Liver (tissue), 9 donors: Measurements from ENCODE around the gene CUEDC1. TPM values are rescaled to one million over a fixed set of nuclear protein-coding genes. Genes with fewer than 3 reads are reported as not detected.

Source experiments
- DNase-seq: peaks from one replicate; pipeline ENCODE4 v3.0.0-alpha.2; 2017; ENCODE audit warnings: low spot score
- H3K27ac ChIP-seq, 2 donors: one replicate each; pipeline ENCODE4 v1.7.0; 2013; ENCODE audit warnings: inconsistent platforms in 2 of 2, low read length in 2 of 2, control low read depth in 1 of 2, low read depth in 1 of 2, mild to moderate bottlenecking in 1 of 2
- H3K27me3 ChIP-seq, 4 donors: one replicate each; pipeline versions ENCODE4 v1.6.1 to v1.7.0; 2013; ENCODE audit warnings: low read length in 3 of 4, inconsistent platforms in 1 of 4, mild to moderate bottlenecking in 1 of 4, moderate library complexity in 1 of 4; ENCODE audit not compliant: control insufficient read depth in 4 of 4, insufficient read depth in 4 of 4
- H3K36me3 ChIP-seq, 4 donors: one replicate each; pipeline versions ENCODE4 v1.6.1 to v1.7.0; 2013; ENCODE audit warnings: low read length in 3 of 4, mild to moderate bottlenecking in 3 of 4, low read depth in 1 of 4, moderate library complexity in 1 of 4; ENCODE audit not compliant: control insufficient read depth in 4 of 4, insufficient read depth in 3 of 4
- H3K4me1 ChIP-seq, 4 donors: one replicate each; pipeline versions ENCODE4 v1.6.1 to v1.7.0; 2013; ENCODE audit warnings: low read length in 3 of 4, mild to moderate bottlenecking in 3 of 4, moderate library complexity in 1 of 4; ENCODE audit not compliant: control insufficient read depth in 4 of 4, insufficient read depth in 4 of 4
- H3K4me3 ChIP-seq, 3 donors: one replicate each; pipeline versions ENCODE4 v1.6.1 to v1.7.0; 2013; ENCODE audit warnings: low read length in 3 of 3, control low read depth in 1 of 3, low read depth in 1 of 3, mild to moderate bottlenecking in 1 of 3
- H3K9ac ChIP-seq, 2 donors: one replicate each; pipeline ENCODE4 v1.7.0; 2013; ENCODE audit warnings: low read length in 2 of 2, mild to moderate bottlenecking in 2 of 2, moderate library complexity in 2 of 2, control low read depth in 1 of 2, low read depth in 1 of 2
- H3K9me3 ChIP-seq, 4 donors: one replicate each; pipeline versions ENCODE4 v1.6.1 to v1.7.0; 2013; ENCODE audit warnings: low read length in 3 of 4; ENCODE audit not compliant: control insufficient read depth in 4 of 4
- ATF3 ChIP-seq: IDR thresholded peaks from 2 replicates; pipeline ENCODE4 v1.6.1; 2016; ENCODE audit warnings: antibody characterized with exemption
- EGR1 ChIP-seq, 2 donors: IDR thresholded peaks; 2 replicates each; pipeline ENCODE4 v1.6.1; 2016 to 2018; ENCODE audit warnings: antibody characterized with exemption in 2 of 2, low read depth in 2 of 2
- FOXA1 ChIP-seq: IDR thresholded peaks from 2 replicates; pipeline ENCODE4 v1.6.1; 2016; ENCODE audit warnings: antibody characterized with exemption
- FOXA2 ChIP-seq: IDR thresholded peaks from 2 replicates; pipeline ENCODE4 v1.6.1; 2016; ENCODE audit warnings: antibody characterized with exemption
- GABPA ChIP-seq, 2 donors: IDR thresholded peaks in 1 of 2; conservative IDR thresholded peaks in 1 of 2; 2 replicates each; pipeline ENCODE4 v1.6.1; 2016; ENCODE audit warnings: antibody characterized with exemption in 2 of 2, mild to moderate bottlenecking in 1 of 2, moderate library complexity in 1 of 2
- HNF4A ChIP-seq, 2 donors: conservative IDR thresholded peaks; 2 replicates each; pipeline ENCODE4 v1.6.1; 2016; ENCODE audit warnings: antibody characterized with exemption in 2 of 2, mild to moderate bottlenecking in 2 of 2
- JUND ChIP-seq, 2 donors: IDR thresholded peaks; 2 replicates each; pipeline ENCODE4 v1.6.1; 2016; ENCODE audit warnings: antibody characterized with exemption in 2 of 2
- MAX ChIP-seq: IDR thresholded peaks from 2 replicates; pipeline ENCODE4 v1.6.1; 2016; ENCODE audit warnings: antibody characterized with exemption
- NR2F2 ChIP-seq: IDR thresholded peaks from 2 replicates; pipeline ENCODE4 v1.6.1; 2016; ENCODE audit warnings: antibody characterized with exemption
- RAD21 ChIP-seq, 2 donors: IDR thresholded peaks; 2 replicates each; pipeline ENCODE4 v1.6.1; 2016; ENCODE audit warnings: antibody characterized with exemption in 2 of 2, mild to moderate bottlenecking in 2 of 2
- REST ChIP-seq: IDR thresholded peaks from 2 replicates; pipeline ENCODE4 v1.6.1; 2016; ENCODE audit warnings: antibody characterized with exemption, mild to moderate bottlenecking
- RXRA ChIP-seq, 2 donors: IDR thresholded peaks; 2 replicates each; pipeline ENCODE4 v1.6.1; 2017 to 2018; ENCODE audit warnings: antibody characterized with exemption in 2 of 2, mild to moderate bottlenecking in 1 of 2
- SP1 ChIP-seq: IDR thresholded peaks from 2 replicates; pipeline ENCODE4 v1.6.1; 2018; ENCODE audit warnings: antibody characterized with exemption, mild to moderate bottlenecking
- TAF1 ChIP-seq: conservative IDR thresholded peaks from 2 replicates; pipeline ENCODE4 v1.6.1; 2016; ENCODE audit warnings: antibody characterized with exemption, mild to moderate bottlenecking
- YY1 ChIP-seq: IDR thresholded peaks from 2 replicates; pipeline ENCODE4 v1.6.1; 2016; ENCODE audit warnings: antibody characterized with exemption, mild to moderate bottlenecking
- ZBTB33 ChIP-seq: IDR thresholded peaks from 2 replicates; pipeline ENCODE4 v1.6.1; 2016; ENCODE audit warnings: antibody characterized with exemption
- WGBS: extraction: QIAGEN DNeasy Blood & Tissue Kit; methylation state at CpG from one replicate; pipeline ENCODE4 v1.1.7; 2013; 5-methylcytosine and 5-hydroxymethylcytosine counted together
- polyA plus RNA-seq, 2 donors: library from polyadenylated mRNA; stranded (reverse) in 1 of 2; unstranded in 1 of 2; fragments of 200-250 nt in 1 of 2; fragments of >200 nt in 1 of 2; fragmentation: Nextera tagmentation in 1 of 2; extraction: Ambion mirVana in 1 of 2; gene quantifications; one replicate each; pipeline versions ENCODE4 v1.2.1 to v1.2.3, GENCODE V29; 2013 to 2015
- total RNA-seq, 2 donors: library from RNA; depleted of rRNA; stranded (reverse); fragments of >200 nt; gene quantifications; one replicate each; pipeline ENCODE4 v1.2.3, GENCODE V29; 2014
- donor health status: healthy.
- donor health status: healthy.
- donor health status: healthy.
- donor health status: healthy.
- donor health status: healthy.

The CUEDC1 gene
- total and polyA plus RNA-seq, 4 donors: 2.6 to 4.9 (median 3.4) TPM

GRCh38 chr17:57930239-57930638 lies 25.0 kb downstream of the CUEDC1 start (continued):
- TF ChIP-seq YY1 (no peak), MAX (no peak), RXRA (IDR thresholded peaks at IDR 0.05) (no peak), ATF3 (no peak), TAF1 (no peak), HNF4A (conservative IDR thresholded peaks at IDR 0.05) (no peak), RAD21 (IDR thresholded peaks at IDR 0.05) (no peak)

GRCh38 chr17:57929386-57929785 lies 25.8 kb downstream of the CUEDC1 start:
- Histone ChIP-seq H3K4me1 (no peaks in the 10 kb centered on the region), H3K9me3 (no peaks in the 10 kb centered on the region), H3K9ac (no peak overlapping the region), H3K4me3 (no peak overlapping the region), H3K27me3 (no peaks in the 10 kb centered on the region), H3K36me3 (no peaks in the 10 kb centered on the region), H3K27ac (no peak overlapping the region)
- no peak for DNase-seq
- 81% methylated on average over 4 of the region's 4 CpGs for WGBS
- no peak for TF ChIP-seq FOXA2
- no peak for TF ChIP-seq FOXA1
- no peak for TF ChIP-seq JUND (IDR thresholded peaks at IDR 0.05)
- no peak for TF ChIP-seq MAX
- no peak for TF ChIP-seq EGR1 (IDR thresholded peaks at IDR 0.05; ENCODE audit: low read depth in 2 of 2)
- TF ChIP-seq GABPA (IDR thresholded peaks at IDR 0.05 in 1 of 2, conservative IDR thresholded peaks at IDR 0.05 in 1 of 2): no peak
- TF ChIP-seq HNF4A (conservative IDR thresholded peaks at IDR 0.05): no peak
- no peak for TF ChIP-seq ZBTB33

- no peaks in the 10 kb centered on the region for H3K9me3 ChIP-seq
- no peak overlapping the region for H3K9ac ChIP-seq
- H3K27me3 ChIP-seq: no peaks in the 10 kb centered on the region
- H3K27ac ChIP-seq: no peak overlapping the region
- no peak overlapping the region for H3K4me3 ChIP-seq
- no peaks in the 10 kb centered on the region for H3K36me3 ChIP-seq
- H3K4me1 ChIP-seq: no peaks in the 10 kb centered on the region
- WGBS: 76% methylated on average over 5 of the region's 5 CpGs
- no peak for TF ChIP-seq FOXA2
- no peak for TF ChIP-seq NR2F2
- DNase-seq: no peak
These were observed 26.3 kb downstream of the CUEDC1 start for GRCh38 chr17:57928928-57929327.

- no peaks in the 10 kb centered on the region for H3K36me3 ChIP-seq
- 74% methylated on average over 5 of the region's 5 CpGs for WGBS
- no peaks in the 10 kb centered on the region for H3K9me3 ChIP-seq
- H3K27me3 ChIP-seq: no peaks in the 10 kb centered on the region
- H3K4me1 ChIP-seq: no peaks in the 10 kb centered on the region
- H3K9ac ChIP-seq: no peak overlapping the region
- H3K27ac ChIP-seq: no peak overlapping the region
- H3K4me3 ChIP-seq: no peak overlapping the region
- no peak for DNase-seq
- TF ChIP-seq JUND (IDR thresholded peaks at IDR 0.05) (no peak), YY1 (no peak), SP1 (no peak), FOXA1 (no peak), REST (no peak), ZBTB33 (no peak), EGR1 (IDR thresholded peaks at IDR 0.05; ENCODE audit: low read depth in 2 of 2) (no peak)
These were observed 28.0 kb downstream of the CUEDC1 start for GRCh38 chr17:57927048-57927723.
